Mucosa of descending colon (tissue), 3 donors: ENCODE measurements around the gene PTK7. TPM values are rescaled to one million over a fixed set of nuclear protein-coding genes. Genes with fewer than 3 reads are reported as not detected.
A peak's percentile ranks its signal among the peaks of the same experiment; 100 is the strongest.

Experiments used
- ATAC-seq: fragments of 200-7000 bp; cut with Tn5 transposase; one replicate; pipeline ENCODE4 v1.9.1; 2020; ENCODE audit warnings: mild to moderate bottlenecking, moderate library complexity
- DNase-seq, 3 donors: peaks; one replicate each; pipeline ENCODE4 v3.0.0-alpha.2; 2020
- H3K36me3 ChIP-seq: fragments of 200-600 bp; one replicate; pipeline ENCODE4 v1.8.0; 2021; ENCODE audit warnings: low read depth, mild to moderate bottlenecking
- H3K4me1 ChIP-seq: fragments of 200-600 bp; one replicate; pipeline ENCODE4 v1.8.0; 2021; ENCODE audit warnings: low read depth, mild to moderate bottlenecking
- H3K4me3 ChIP-seq: fragments of 200-600 bp; one replicate; pipeline ENCODE4 v1.8.0; 2021; ENCODE audit warnings: mild to moderate bottlenecking
- H3K9me3 ChIP-seq: fragments of 200-600 bp; one replicate; pipeline ENCODE4 v1.8.0; 2021; ENCODE audit warnings: mild to moderate bottlenecking
- intact Hi-C, 2 donors: fragments of 100-400 bp; cut with DNase I in 1 of 2; cut with micrococcal nuclease in 1 of 2; formaldehyde crosslinking; loops; one replicate each; pipeline versions ENCODE4 v1.11.0 to v1.11.1; 2022; cut with DNase I, micrococcal nuclease
- total RNA-seq, 3 donors: library from RNA; stranded (reverse); fragmentation: NEBNext Ultra II Directional in 2 of 3; extraction: Animal tissue kit (Norgen Biotek cat#: 25700) in 2 of 3; gene quantifications; one replicate each; pipeline versions ENCODE4 v1.2.1 to v1.2.4, GENCODE V29; 2021 to 2023
- TF ChIP-seq, protein P1 (sequence below): fragments of 200-600 bp; IDR thresholded peaks from one replicate; pipeline ENCODE4 v1.8.0; 2022; ENCODE audit warnings: antibody characterized with exemption, mild to moderate bottlenecking
- donor health status: DM: no; HTN: no; CAD: no; lungs with moderate emphysema.
- donor health status: DM: no; HTN: no; CAD: no.
- donor health status: DM: no; HTN: yes; CAD: no.

The PTK7 gene
- total RNA-seq, 3 donors from 2014 or later, result 8.3 to 12.9 (median 9.4) TPM

DNA sequence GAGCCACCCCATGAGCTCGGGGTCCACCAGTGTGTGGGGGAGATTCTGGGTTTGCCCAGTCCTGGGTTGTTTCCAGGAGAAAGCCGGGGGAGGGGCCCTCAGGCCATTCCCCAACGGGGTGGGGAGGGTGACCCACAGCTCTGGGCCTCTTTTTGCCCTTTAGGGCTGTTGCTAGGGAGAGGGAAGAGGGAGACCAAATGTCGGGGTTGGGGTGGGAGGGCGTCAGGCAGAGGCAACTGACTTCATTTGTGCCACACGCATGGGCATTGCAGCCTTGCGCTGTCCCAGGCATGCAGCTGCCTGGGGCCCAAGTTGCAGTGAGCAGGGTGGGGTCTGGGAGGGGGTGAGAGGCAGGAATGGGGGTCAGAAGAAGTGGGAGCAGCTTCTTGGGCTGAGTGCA is 103.9 kb downstream of the PTK7 start:
- Histone ChIP-seq H3K36me3 (no peaks in the 10 kb centered on the region), H3K4me3 (no peak overlapping the region), H3K4me1 (peaks cover 17% of the 10 kb centered on the region), H3K9me3 (no peaks in the 10 kb centered on the region)
- TF ChIP-seq, protein P1, sequence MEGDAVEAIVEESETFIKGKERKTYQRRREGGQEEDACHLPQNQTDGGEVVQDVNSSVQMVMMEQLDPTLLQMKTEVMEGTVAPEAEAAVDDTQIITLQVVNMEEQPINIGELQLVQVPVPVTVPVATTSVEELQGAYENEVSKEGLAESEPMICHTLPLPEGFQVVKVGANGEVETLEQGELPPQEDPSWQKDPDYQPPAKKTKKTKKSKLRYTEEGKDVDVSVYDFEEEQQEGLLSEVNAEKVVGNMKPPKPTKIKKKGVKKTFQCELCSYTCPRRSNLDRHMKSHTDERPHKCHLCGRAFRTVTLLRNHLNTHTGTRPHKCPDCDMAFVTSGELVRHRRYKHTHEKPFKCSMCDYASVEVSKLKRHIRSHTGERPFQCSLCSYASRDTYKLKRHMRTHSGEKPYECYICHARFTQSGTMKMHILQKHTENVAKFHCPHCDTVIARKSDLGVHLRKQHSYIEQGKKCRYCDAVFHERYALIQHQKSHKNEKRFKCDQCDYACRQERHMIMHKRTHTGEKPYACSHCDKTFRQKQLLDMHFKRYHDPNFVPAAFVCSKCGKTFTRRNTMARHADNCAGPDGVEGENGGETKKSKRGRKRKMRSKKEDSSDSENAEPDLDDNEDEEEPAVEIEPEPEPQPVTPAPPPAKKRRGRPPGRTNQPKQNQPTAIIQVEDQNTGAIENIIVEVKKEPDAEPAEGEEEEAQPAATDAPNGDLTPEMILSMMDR, result no peak
- DNase-seq (no peak), ATAC-seq (no peak)
- intact Hi-C loops, result no loop called here

DNA sequence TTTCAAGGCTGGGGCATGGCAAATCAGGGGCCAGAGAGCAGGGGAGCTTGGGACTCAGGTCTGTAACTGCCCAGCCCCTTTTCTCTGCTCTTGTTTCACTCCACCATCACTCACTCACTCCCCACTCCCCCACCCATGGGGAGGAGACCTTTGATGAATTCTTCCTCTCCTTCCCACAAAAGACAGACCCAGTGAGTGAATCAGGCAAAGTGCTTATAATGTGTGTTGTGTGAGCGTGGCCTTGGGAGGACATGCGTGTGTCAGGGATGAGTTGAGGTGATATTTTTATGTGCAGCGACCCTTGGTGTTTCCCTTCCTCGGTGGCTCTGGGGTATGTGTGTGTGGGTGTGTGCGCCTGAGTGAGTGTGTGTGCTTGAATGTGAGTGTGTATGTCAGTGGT is 104.9 kb downstream of the PTK7 start:
- Histone ChIP-seq H3K9me3 (no peaks in the 10 kb centered on the region), H3K36me3 (no peaks in the 10 kb centered on the region), H3K4me1 (peaks cover 9% of the 10 kb centered on the region), H3K4me3 (no peak overlapping the region)
- DNase-seq (no peak), ATAC-seq (no peak)
- TF ChIP-seq, protein P1, result no peak
- intact Hi-C loops, result no loop called here

DNA sequence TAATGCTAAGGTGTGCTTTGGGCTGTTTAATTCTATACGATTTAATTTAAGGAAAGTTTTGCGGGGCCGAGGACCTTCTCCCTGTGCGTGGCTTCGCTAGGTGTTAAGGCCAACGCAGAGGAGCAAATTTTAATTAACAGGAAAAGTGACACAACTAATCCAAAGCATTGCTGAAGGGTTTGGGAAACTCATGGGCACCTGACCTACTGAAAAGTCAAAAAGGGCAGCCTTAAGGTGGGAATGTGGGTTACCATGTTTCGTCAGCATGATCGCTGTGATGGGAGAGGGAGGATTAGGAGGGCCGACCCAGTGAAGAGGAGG is 105.5 kb downstream of the PTK7 start:
- TF ChIP-seq, protein P1, result no peak
- intact Hi-C loops, result no loop called here
- DNase-seq (no peak), ATAC-seq (no peak)
- peaks cover 9% of the 10 kb centered on the region for H3K4me1 ChIP-seq
- no peaks in the 10 kb centered on the region for H3K9me3 ChIP-seq
- peak overlapping the region; percentile 51 for H3K4me3 ChIP-seq
- no peaks in the 10 kb centered on the region for H3K36me3 ChIP-seq

DNA sequence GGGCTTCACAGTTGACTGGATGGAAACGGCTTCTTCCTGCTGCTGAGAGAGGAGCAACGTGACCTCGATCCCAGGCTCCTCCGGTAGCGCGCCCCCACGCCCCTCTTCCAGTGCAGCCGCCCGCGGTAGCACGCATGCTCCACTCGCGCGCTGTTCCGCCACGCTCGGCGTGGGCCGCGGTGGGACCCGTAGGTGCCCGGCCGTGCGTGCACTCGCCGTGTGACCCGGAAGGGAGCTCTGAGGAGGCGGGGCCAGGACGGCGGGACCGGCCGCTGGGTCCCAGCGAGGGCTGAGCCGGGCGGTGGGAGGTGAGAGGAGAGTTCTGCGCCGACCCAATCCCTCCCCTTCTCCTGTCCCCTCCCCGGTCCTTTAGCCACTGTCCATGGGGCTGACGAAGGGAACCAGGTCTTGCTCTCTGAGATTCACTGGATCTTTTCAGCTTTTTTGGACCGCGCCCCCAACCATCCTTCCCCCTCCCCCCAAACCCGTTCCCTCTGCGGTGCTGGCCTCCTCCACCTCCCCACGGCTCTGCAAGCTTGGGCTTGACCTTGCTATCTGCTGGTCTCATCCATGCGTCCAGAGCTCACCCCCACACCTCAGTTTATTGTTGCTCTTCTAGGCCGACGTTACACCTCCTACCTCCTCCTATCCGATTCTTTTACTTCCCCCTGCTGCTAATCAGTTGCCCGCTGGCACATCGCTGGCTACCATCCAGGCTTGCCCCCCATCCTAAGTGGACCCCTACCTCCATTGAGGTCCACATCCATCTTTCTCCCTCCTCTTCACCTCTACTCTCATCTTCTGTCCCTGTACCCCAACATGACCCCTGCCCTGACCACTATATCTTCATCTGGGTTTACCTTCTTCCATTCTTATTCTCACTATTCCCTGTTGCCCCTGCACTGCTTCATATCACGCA is 106.1 kb downstream of the PTK7 start, which contains the start of gene CUL9:
Gene CUL9 (plus strand): TSS at position 255 of the 919 bp plus-strand sequence. CDS start 2,115 bp downstream, outside the sequence.
- intact Hi-C loops, result no loop called here
- Histone ChIP-seq H3K4me1 (peaks cover 9% of the 10 kb centered on the region), H3K4me3 (peak within 1 kb of the TSS; percentile 51), H3K36me3 (no peaks in the 10 kb centered on the region), H3K9me3 (no peaks in the 10 kb centered on the region)
- ATAC-seq (peak; percentile 99), DNase-seq (peak; percentile 89 to 92 (median 92))
- TF ChIP-seq, protein P1, result no peak

DNA sequence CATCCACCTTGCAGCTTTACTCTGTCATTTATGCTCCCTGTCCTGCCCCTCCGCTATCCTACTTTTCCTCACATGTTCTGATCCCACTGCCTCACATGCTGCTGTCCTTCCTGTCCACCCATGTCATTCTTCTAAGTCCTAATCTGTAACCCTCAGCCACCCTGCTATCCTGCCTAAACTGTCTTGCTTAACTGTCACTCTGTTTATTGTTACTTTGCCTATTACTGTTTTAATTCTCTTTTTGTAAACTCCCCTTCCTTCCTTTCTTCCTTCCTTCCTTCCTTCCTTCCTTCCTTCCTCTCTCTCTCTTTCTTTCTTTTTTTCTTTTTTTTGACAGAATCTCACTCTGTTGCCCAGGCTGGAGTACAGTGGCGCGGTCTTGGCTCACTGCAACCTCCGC is 107.3 kb downstream of the PTK7 start:
- Histone ChIP-seq H3K4me3 (no peak overlapping the region), H3K9me3 (no peaks in the 10 kb centered on the region), H3K36me3 (no peaks in the 10 kb centered on the region), H3K4me1 (peaks cover 9% of the 10 kb centered on the region)
- TF ChIP-seq, protein P1, result no peak
- ATAC-seq (no peak), DNase-seq (no peak)
- intact Hi-C loops, result no loop called here
